HG02884 (cell line): ENCODE measurements around the gene MINPP1.

Experiments
- ATAC-seq: cut with Tn5 transposase; IDR thresholded peaks from one replicate; pipeline ENCODE4 v1.9.1; 2021; ENCODE audit warnings: mild to moderate bottlenecking, moderate library complexity; ENCODE audit not compliant: unreplicated experiment

The MINPP1 gene

GRCh38 chr10:87519582-87519981 is 14.9 kb downstream of the MINPP1 start:
- ATAC-seq: no peak

GRCh38 chr10:87523731-87524130 is 19.0 kb downstream of the MINPP1 start:
- ATAC-seq: no peak

GRCh38 chr10:87524296-87524695 is 19.6 kb downstream of the MINPP1 start:
- ATAC-seq: no peak

GRCh38 chr10:87531908-87532622 is 27.4 kb downstream of the MINPP1 start:
- no peak for ATAC-seq

GRCh38 chr10:87532696-87533095 is 28.0 kb downstream of the MINPP1 start:
- ATAC-seq: no peak

GRCh38 chr10:87534173-87534858 is 29.6 kb downstream of the MINPP1 start:
- ATAC-seq: no peak

DNA sequence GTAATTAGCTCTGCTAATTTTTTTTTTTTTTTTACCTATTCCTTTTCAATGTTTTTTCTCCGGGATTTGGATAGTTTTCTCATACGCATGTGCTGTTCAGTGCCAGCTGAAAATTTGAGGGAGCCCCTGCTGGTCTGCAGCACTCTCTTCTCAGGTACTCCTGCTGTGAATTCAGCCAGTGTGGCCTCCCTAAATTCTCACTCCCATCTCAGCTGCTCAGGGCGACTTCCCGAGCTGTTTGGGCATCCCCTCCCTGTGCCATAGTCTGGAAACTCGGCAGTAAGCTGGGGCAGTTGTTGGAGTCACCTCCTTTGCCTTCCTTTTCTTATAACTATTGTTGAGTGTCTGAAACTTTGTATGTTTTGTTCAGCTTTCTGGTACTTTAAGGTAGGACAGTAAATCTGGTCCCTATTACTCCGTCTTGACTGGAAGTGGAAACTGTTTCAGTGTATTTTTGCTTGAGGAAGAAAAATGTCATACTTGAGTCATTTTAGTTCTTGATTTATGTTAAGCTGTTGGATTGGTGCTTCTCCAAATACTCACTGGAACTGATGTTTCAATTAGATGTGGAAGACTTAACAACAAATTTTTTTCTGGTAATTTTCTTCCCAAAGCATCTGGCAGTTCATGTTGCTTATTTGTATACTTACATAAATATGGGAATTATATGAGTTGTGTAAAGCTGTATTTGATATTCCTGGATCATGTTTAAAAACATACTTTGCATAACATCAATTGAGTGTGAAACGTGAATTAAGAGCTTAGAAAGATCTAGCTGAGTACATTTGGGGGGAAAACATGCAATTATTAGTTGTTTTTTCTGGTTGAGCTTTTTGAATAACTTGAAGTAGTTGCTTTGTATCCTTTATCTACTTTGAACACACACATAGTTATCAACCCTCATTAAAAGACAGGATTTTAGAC is 33.7 kb downstream of the MINPP1 start:
- ATAC-seq: no peak

DNA sequence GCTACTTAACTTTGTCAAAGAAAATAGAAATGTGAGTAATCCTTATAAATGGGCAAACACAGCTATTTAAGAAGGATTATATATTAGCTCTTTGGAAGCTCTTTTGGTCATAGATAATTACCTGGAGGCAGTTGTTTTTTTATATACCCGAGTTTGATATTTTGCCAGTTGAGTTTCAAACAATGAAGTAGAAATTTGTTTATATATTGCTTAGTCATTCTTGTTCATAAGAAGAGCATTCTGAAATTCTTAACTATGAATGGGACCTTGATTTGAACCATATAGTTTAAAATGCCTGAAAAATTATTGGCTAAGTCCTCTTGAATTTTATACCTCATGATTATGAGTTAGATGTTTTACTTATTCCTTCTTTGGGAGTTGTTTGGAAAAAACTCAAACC is 36.4 kb downstream of the MINPP1 start:
- ATAC-seq: no peak

GRCh38 chr10:87544721-87545120 is 40.0 kb downstream of the MINPP1 start:
- ATAC-seq: no peak

DNA sequence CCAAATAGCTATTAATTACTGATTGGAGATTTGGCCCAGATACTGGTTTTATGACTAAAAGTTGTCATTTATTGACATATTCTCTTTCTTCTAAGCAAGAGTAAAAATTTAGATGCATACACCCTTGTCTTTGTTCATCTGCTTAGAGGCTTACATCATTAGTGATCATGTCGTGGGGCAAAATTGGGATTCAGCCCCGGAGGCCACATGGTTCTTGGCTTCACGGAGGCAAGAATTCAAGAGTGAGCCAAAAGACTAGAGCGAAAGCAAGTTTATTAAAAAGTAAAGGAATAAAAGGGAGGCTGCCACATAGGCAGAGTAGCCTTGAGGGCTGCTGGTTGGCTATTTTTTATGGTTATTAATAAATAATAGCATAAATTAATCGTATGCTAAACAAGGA is 41.1 kb downstream of the MINPP1 start:
- ATAC-seq: no peak

DNA sequence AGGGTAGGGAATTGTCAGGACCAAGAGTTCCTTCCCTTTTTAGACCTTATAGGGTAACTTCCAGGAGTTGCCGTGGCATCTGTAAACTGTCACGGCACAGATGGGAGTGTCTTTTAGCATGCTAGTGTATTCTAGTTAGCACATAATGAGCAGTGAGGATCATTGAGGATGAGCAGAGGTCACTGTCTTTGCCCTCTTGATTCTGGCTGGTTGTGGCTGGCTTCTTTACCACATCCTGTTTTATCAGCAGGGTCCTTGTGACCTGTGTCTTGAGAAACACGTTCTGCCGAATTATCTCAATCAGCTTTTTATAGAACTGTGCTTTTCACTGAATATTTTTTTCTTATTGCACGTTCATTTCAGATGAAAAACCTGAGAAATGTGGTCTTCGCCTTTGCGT is 41.5 kb downstream of the MINPP1 start:
- ATAC-seq: no peak

- no peak for ATAC-seq
Measured at GRCh38 chr10:87546971-87547413, 42.3 kb downstream of the MINPP1 start.

GRCh38 chr10:87547734-87548311 is 43.1 kb downstream of the MINPP1 start:
- ATAC-seq: no peak

- ATAC-seq: no peak
Measured at GRCh38 chr10:87550741-87551140, 46.0 kb downstream of the MINPP1 start.

DNA sequence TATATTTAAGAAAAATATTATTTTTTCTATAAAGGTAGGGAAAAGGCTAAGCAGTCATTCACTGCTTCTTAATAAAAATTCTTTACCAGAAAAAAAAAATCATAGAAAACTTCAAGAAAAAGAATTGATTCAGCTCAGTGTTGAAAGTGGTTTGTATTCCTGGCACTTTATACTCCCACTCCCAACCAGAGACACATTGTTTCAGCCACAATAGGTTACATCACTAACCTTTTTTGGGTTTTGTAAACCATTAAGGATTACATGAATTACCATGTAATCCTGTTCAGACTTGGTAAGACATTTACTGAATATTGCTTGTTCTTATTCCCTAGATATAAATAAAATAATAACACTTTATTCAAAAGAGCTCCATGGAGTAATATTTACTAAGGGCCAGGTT is 46.6 kb downstream of the MINPP1 start:
- no peak for ATAC-seq

DNA sequence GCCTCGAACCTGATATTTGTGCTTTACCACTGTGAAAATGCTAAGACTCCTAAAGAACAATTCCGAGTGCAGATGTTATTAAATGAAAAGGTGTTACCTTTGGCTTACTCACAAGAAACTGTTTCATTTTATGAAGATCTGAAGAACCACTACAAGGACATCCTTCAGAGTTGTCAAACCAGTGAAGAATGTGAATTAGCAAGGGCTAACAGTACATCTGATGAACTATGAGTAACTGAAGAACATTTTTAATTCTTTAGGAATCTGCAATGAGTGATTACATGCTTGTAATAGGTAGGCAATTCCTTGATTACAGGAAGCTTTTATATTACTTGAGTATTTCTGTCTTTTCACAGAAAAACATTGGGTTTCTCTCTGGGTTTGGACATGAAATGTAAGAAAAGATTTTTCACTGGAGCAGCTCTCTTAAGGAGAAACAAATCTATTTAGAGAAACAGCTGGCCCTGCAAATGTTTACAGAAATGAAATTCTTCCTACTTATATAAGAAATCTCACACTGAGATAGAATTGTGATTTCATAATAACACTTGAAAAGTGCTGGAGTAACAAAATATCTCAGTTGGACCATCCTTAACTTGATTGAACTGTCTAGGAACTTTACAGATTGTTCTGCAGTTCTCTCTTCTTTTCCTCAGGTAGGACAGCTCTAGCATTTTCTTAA is 47.7 kb downstream of the MINPP1 start:
- no peak for ATAC-seq

DNA sequence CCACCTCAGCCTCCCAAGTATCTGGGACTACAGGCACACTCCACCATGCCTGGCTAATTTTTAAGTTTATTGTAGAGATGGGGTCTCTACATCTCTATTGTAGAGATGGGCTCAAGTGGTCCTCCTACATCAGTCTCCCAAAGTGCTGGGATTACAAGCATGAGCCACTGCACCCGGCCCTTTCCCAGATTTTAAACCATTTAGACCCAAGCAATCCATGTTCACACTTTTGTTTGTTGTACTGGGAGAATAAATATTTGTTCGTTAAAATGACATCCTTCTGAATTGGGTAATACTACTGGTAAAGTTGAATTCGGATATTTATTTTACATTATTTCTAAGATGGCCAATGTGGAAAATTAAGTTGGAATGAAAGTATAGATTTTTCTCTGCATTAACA is 52.7 kb downstream of the MINPP1 start:
- ATAC-seq: no peak

DNA sequence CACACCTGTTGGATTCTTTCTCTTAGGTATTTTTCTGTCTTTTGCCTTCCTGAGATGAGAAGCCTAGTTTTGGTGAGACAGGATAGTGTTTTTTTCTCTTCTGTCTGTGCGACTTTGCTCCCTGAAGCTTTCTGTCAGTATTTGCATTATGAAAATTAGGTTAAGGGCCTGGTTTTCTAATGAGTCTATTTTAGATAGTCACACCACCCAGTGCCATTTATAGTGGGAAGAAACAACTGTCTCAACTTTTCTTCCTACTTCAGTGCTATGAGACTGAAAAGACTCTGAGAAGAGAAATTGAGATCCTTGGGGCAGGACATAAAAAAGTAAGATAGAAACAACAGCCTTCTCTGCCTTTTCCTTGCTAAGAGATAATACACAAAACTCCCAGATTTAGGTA is 53.6 kb downstream of the MINPP1 start:
- no peak for ATAC-seq

DNA sequence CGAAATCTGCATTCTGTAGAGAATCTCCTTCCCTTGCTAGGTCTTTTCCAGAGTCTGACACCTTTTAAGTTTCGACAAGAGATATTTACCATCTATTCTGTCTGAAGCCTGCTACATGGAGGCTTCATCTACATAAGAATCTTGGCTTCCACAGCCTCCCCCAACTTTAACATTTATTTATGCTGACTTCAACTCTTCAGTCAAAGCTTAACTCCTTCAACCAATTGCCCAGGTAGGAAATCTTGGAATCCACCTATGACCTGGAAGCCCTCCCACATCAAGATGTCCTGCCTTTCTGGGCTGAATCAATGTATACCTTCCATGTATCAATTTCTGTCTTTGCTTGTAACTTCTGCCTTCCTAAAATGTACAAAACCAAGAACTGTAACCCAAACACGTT is 54.7 kb downstream of the MINPP1 start:
- no peak for ATAC-seq

DNA sequence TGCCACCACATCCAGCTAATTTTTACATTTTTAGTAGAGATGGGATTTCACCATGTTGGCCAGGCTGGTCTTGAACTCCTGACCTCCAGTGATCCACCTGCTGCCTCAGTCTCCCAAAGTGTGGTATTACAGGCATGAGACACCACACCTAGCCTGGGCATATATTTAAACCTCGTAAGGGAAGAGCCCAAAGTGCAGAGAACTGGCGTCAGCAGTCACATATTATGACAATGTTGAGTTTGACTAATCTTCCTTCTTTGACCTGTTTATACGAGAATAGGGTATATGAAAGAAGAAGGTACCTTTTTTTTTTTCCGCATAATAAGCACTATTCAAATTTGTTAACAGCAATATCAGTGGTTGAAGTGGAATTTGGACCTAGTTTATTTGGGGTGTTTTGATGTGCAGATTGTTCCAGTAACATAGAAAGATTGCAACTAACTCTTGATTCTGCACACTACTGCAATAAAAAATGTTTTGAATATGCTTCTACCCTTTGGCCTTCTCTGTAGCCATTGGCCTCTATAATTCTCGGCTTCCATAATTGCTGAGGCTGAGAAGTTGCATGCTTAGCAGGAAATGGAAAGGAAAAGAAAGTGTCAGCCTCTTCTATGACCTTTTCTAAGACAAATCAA is 55.9 kb downstream of the MINPP1 start:
- ATAC-seq: no peak
